ENCODE data around the gene PDE6H.

GRCh38 chr12:14957551-14958168, 15.2 kb upstream of the PDE6H start:
- TF ChIP-seq SIN3A (IDR thresholded peaks at IDR 0.05; ENCODE audit: borderline replicate concordance, insufficient read depth, low read depth, low read length), result no peak
- TF ChIP-seq CTCF (IDR thresholded peaks at IDR 0.05), result no peak
- TF ChIP-seq REST (IDR thresholded peaks at IDR 0.05; ENCODE audit: insufficient read depth in 1 of 2, low read depth in 2 of 2, low read length in 1 of 2), result no peak
- no peak for TF ChIP-seq POLR2AphosphoS5 (IDR thresholded peaks at IDR 0.05; ENCODE audit: low read depth, low read length)
- no peak for TF ChIP-seq TCF7L2 (IDR thresholded peaks at IDR 0.05; ENCODE audit: low read depth, low read length)
